HG02763 (cell line): ENCODE measurements around the gene GSTT2.

Source experiments
- ATAC-seq: cut with Tn5 transposase; IDR thresholded peaks from one replicate; pipeline ENCODE4 v1.9.1; 2021; ENCODE audit warnings: mild to moderate bottlenecking, moderate library complexity; ENCODE audit not compliant: unreplicated experiment

Gene GSTT2

GRCh38 chr22:24008381-24009226 is 28.7 kb downstream of the GSTT2 start:
- ATAC-seq: no peak

GRCh38 chr22:24009227-24010017 is 29.5 kb downstream of the GSTT2 start:
- ATAC-seq: no peak

- no peak for ATAC-seq
Measured at GRCh38 chr22:24010018-24010391, 30.1 kb downstream of the GSTT2 start.

GRCh38 chr22:24011735-24012068 is 31.8 kb downstream of the GSTT2 start:
- no peak for ATAC-seq

- no peak for ATAC-seq
Measured at GRCh38 chr22:24016156-24016555, 36.2 kb downstream of the GSTT2 start.

- ATAC-seq: no peak
Measured at GRCh38 chr22:24021304-24021703, 41.4 kb downstream of the GSTT2 start.

- no peak for ATAC-seq
Measured at GRCh38 chr22:24023204-24023789, 43.4 kb downstream of the GSTT2 start.

- ATAC-seq: no peak
Measured at GRCh38 chr22:24024354-24024753, 44.4 kb downstream of the GSTT2 start.

- ATAC-seq: no peak
Measured at GRCh38 chr22:24025475-24025874, 45.5 kb downstream of the GSTT2 start.

GRCh38 chr22:24026056-24026455 is 46.1 kb downstream of the GSTT2 start:
- no peak for ATAC-seq

GRCh38 chr22:24026733-24027132 is 46.8 kb downstream of the GSTT2 start:
- no peak for ATAC-seq

- no peak for ATAC-seq
Measured at GRCh38 chr22:24027389-24027975, 47.5 kb downstream of the GSTT2 start.

GRCh38 chr22:24027991-24028390 is 48.1 kb downstream of the GSTT2 start:
- no peak for ATAC-seq

GRCh38 chr22:24028533-24028932 is 48.6 kb downstream of the GSTT2 start:
- ATAC-seq: no peak

GRCh38 chr22:24029304-24029703 is 49.4 kb downstream of the GSTT2 start:
- no peak for ATAC-seq

GRCh38 chr22:24030186-24030702 is 50.3 kb downstream of the GSTT2 start:
- ATAC-seq: no peak
